CD4-positive, alpha-beta T cell treated with Interleukin-1 beta for 1 hour (primary cell): Measurements from ENCODE around the gene TOX2.
A peak's percentile ranks its signal among the peaks of the same experiment; 100 is the strongest.

Source experiments
- DNase-seq, 2 donors: peaks; one replicate each; pipeline ENCODE4 v3.0.0-alpha.2; 2020 to 2022

Gene TOX2

GRCh38 chr20:43960231-43960630 lies 45.6 kb downstream of the TOX2 start:
- DNase-seq: no peak

- no peak for DNase-seq
Measured at GRCh38 chr20:43961116-43961515, 46.5 kb downstream of the TOX2 start.

- DNase-seq: no peak
Measured at GRCh38 chr20:43961541-43962471, 47.2 kb downstream of the TOX2 start.

GRCh38 chr20:43962530-43962929 lies 47.9 kb downstream of the TOX2 start:
- no peak for DNase-seq

GRCh38 chr20:43963233-43963632 lies 48.6 kb downstream of the TOX2 start:
- no peak for DNase-seq

GRCh38 chr20:43963872-43964791 lies 49.5 kb downstream of the TOX2 start:
- peak; percentile 52 to 59 for DNase-seq

- DNase-seq: no peak
Measured at GRCh38 chr20:43968341-43969000, 53.8 kb downstream of the TOX2 start.

GRCh38 chr20:43969028-43969447 lies 54.4 kb downstream of the TOX2 start:
- DNase-seq: no peak

GRCh38 chr20:43969501-43970182 lies 55.0 kb downstream of the TOX2 start:
- no peak for DNase-seq

- no peak for DNase-seq
Measured at GRCh38 chr20:43971267-43971666, 56.6 kb downstream of the TOX2 start.

GRCh38 chr20:43972051-43972450 lies 57.4 kb downstream of the TOX2 start:
- no peak for DNase-seq

GRCh38 chr20:43972692-43973091 lies 58.0 kb downstream of the TOX2 start:
- DNase-seq: no peak

GRCh38 chr20:43973231-43973630 lies 58.6 kb downstream of the TOX2 start:
- DNase-seq: no peak

- no peak for DNase-seq
Measured at GRCh38 chr20:43973671-43974450, 59.2 kb downstream of the TOX2 start.

- DNase-seq: no peak
Measured at GRCh38 chr20:43974695-43975094, 60.0 kb downstream of the TOX2 start.

GRCh38 chr20:43975096-43975768 lies 60.6 kb downstream of the TOX2 start:
- no peak for DNase-seq

- peak in 1 of 2 donors; percentile 21 for DNase-seq
Measured at GRCh38 chr20:43976547-43976946, 61.9 kb downstream of the TOX2 start.

GRCh38 chr20:43977252-43977651 lies 62.6 kb downstream of the TOX2 start:
- DNase-seq: no peak

- DNase-seq: no peak
Measured at GRCh38 chr20:43977962-43978361, 63.3 kb downstream of the TOX2 start.

- no peak for DNase-seq
Measured at GRCh38 chr20:43979576-43980105, 65.0 kb downstream of the TOX2 start.

GRCh38 chr20:43981540-43981939 lies 66.9 kb downstream of the TOX2 start:
- no peak for DNase-seq
